OCI-LY3 (cell line): ENCODE results near the gene IRAK1.

ENCODE experiments used
- EZH2phosphoT487 ChIP-seq: fragments of 200-600 bp; shearing (Covaris generic); IDR thresholded peaks from 2 replicates; pipeline ENCODE4 v1.6.1; 2018; ENCODE audit warnings: antibody characterized with exemption, mixed run types, low read depth
- TF ChIP-seq, protein P1 (sequence below): fragments of 200-600, 300-600 bp; sonication (generic); IDR thresholded peaks from 2 replicates; pipeline ENCODE4 v1.5.1; 2014; ENCODE audit warnings: antibody characterized with exemption, low read length, low read depth

DNA sequence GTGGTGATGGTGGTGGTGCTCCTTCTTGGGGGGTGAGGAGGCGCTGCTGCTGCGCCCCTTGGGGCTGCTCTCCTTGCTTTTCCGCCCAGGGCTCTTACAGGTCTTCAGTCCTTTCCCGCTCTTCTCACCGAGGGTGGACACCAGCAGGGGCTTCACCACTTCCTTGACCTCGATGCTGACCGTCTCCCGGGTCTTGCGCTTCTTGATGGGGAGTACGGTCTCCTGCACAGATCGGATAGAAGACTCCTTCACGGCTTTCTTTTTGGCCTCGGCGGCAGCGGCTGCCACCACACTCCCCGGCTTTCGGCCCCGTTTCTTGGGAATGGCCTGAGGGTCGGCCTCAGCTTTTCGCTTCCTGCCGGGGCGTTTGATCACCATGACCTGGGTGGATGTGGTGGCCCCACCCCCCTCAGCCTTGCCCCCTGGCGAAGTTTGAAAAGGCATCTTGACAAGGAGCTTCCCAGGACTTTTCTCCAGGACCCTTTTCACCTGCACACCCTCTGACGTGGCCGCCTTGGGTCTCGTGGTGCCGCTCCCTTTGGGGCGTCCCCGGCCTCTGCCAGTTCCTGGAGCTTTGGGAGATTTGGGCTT is 11.1 kb upstream of the IRAK1 start:
- TF ChIP-seq, protein P1, sequence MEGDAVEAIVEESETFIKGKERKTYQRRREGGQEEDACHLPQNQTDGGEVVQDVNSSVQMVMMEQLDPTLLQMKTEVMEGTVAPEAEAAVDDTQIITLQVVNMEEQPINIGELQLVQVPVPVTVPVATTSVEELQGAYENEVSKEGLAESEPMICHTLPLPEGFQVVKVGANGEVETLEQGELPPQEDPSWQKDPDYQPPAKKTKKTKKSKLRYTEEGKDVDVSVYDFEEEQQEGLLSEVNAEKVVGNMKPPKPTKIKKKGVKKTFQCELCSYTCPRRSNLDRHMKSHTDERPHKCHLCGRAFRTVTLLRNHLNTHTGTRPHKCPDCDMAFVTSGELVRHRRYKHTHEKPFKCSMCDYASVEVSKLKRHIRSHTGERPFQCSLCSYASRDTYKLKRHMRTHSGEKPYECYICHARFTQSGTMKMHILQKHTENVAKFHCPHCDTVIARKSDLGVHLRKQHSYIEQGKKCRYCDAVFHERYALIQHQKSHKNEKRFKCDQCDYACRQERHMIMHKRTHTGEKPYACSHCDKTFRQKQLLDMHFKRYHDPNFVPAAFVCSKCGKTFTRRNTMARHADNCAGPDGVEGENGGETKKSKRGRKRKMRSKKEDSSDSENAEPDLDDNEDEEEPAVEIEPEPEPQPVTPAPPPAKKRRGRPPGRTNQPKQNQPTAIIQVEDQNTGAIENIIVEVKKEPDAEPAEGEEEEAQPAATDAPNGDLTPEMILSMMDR, result no peak
- no peak for TF ChIP-seq EZH2phosphoT487
